Upper lobe of right lung (tissue), 1 donor: ENCODE results near the gene SPOPL. TPM values are rescaled to one million over a fixed set of nuclear protein-coding genes. Genes with fewer than 3 reads are reported as not detected.
"Not testable (repeated sequence)": the region's sequence is repeated elsewhere in the genome, so short reads cannot be mapped to it uniquely, and the experiment has no call there.

Experiments
- ATAC-seq: fragments of 200-7000 bp; cut with Tn5 transposase; one replicate; pipeline ENCODE4 v1.9.1; 2020; ENCODE audit warnings: mild to moderate bottlenecking, moderate library complexity
- DNase-seq: peaks from one replicate; pipeline ENCODE4 v3.0.0-alpha.2; 2020
- H3K27ac ChIP-seq: fragments of 200-600 bp; one replicate; pipeline ENCODE4 v1.8.0; 2022
- H3K27me3 ChIP-seq: fragments of 200-600 bp; one replicate; pipeline ENCODE4 v1.8.0; 2022; ENCODE audit warnings: mild to moderate bottlenecking
- H3K36me3 ChIP-seq: fragments of 200-600 bp; one replicate; pipeline ENCODE4 v1.8.0; 2022
- H3K4me1 ChIP-seq: fragments of 200-600 bp; one replicate; pipeline ENCODE4 v1.8.0; 2022
- H3K4me3 ChIP-seq: fragments of 200-600 bp; one replicate; pipeline ENCODE4 v1.8.0; 2022; ENCODE audit warnings: mild to moderate bottlenecking
- H3K9me3 ChIP-seq: fragments of 200-600 bp; one replicate; pipeline ENCODE4 v1.8.0; 2022
- intact Hi-C: fragments of 100-400 bp; cut with DNase I; formaldehyde crosslinking; loops from one replicate; pipeline ENCODE4 v1.11.0; 2022
- total RNA-seq: library from RNA; stranded (reverse); fragmentation: NEBNext Ultra II Directional; extraction: Animal tissue kit (Norgen Biotek cat#: 25700); gene quantifications from one replicate; pipeline ENCODE4 v1.2.1, GENCODE V29; 2021
- TF ChIP-seq, protein P1 (sequence below): fragments of 200-600 bp; IDR thresholded peaks from one replicate; pipeline ENCODE4 v1.8.0; 2022; ENCODE audit warnings: antibody characterized with exemption
- donor health status: DM: no; HTN: yes; CAD: no; lungs with severe emphysema.

SPOPL gene
- total RNA-seq, 1 donor from 2014 or later = 26.3 TPM

DNA sequence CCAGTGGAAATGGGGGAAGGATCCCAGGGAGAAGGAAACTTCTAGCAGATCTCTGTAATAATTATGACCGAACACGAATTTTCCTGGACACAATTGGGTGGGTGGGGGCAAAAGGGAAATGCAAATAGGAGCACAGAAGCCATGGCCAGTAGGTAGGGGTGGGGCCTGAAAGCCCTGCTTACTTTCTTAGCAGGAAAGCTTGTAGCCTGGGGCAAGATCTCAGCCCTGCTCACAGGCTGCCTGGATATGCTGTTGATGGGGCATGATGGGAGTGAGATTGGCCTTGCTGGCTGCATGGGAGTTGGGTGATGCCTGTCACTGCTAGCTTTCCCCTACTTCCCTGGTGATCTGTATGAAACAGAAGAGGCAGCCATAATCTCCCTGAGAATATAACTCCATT lies 45.9 kb upstream of the SPOPL start:
- Histone ChIP-seq H3K27ac (no peak overlapping the region), H3K4me3 (no peak overlapping the region), H3K36me3 (no peaks in the 10 kb centered on the region), H3K9me3 (no peaks in the 10 kb centered on the region), H3K27me3 (no peaks in the 10 kb centered on the region), H3K4me1 (no peaks in the 10 kb centered on the region)
- DNase-seq (no peak), ATAC-seq (no peak)
- intact Hi-C loops = no loop called here
- TF ChIP-seq, protein P1, sequence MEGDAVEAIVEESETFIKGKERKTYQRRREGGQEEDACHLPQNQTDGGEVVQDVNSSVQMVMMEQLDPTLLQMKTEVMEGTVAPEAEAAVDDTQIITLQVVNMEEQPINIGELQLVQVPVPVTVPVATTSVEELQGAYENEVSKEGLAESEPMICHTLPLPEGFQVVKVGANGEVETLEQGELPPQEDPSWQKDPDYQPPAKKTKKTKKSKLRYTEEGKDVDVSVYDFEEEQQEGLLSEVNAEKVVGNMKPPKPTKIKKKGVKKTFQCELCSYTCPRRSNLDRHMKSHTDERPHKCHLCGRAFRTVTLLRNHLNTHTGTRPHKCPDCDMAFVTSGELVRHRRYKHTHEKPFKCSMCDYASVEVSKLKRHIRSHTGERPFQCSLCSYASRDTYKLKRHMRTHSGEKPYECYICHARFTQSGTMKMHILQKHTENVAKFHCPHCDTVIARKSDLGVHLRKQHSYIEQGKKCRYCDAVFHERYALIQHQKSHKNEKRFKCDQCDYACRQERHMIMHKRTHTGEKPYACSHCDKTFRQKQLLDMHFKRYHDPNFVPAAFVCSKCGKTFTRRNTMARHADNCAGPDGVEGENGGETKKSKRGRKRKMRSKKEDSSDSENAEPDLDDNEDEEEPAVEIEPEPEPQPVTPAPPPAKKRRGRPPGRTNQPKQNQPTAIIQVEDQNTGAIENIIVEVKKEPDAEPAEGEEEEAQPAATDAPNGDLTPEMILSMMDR = no peak

DNA sequence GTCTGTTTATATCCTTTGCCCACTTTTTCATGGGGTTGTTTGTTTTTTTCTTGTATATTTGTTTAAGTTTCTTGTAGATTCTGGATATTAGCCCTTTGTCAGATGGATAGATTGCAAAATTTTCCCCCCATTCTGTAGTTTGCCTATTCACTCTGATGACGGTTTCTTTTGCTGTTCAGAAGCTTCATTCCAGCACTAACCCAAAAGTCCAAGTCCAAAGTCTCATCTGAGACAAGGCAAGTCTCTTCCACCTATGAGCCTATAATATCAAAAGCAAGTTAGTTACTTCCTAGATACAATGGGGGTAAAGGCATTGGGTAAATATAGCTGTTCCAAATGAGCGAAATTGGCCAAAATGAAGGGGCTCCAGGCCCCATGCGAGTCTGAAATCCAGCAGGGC lies 38.9 kb upstream of the SPOPL start:
- H3K36me3 ChIP-seq, DNase-seq, H3K27me3 ChIP-seq, H3K9me3 ChIP-seq, H3K27ac ChIP-seq, ATAC-seq, H3K4me3 ChIP-seq, H3K4me1 ChIP-seq, intact Hi-C loops: not testable (repeated sequence)

DNA sequence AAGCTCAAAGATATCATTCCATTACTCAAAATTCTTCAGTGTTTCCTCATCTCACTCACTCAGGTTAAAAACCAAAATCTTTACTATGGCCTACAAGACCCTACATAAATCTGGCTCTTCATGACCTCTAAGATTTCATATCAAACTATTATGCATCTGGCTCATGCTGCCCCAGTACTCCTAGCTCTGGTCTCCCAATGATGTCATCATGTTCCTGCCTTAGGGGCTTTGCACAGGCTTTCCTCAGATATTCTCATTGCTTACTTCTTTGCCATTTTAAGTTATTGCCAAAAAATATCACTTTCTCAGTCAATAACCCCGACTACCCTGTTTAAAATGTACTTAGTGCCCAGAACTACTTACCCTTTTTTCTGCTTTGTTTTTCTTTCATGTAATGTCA lies 33.0 kb upstream of the SPOPL start:
- no peaks in the 10 kb centered on the region for H3K4me1 ChIP-seq
- DNase-seq (no peak), ATAC-seq (no peak)
- intact Hi-C loops = no loop called here
- no peak overlapping the region for H3K4me3 ChIP-seq
- TF ChIP-seq, protein P1 = no peak
- H3K27me3 ChIP-seq = no peaks in the 10 kb centered on the region
- no peak overlapping the region for H3K27ac ChIP-seq
- peaks cover under 1% of the 10 kb centered on the region for H3K9me3 ChIP-seq
- no peaks in the 10 kb centered on the region for H3K36me3 ChIP-seq

DNA sequence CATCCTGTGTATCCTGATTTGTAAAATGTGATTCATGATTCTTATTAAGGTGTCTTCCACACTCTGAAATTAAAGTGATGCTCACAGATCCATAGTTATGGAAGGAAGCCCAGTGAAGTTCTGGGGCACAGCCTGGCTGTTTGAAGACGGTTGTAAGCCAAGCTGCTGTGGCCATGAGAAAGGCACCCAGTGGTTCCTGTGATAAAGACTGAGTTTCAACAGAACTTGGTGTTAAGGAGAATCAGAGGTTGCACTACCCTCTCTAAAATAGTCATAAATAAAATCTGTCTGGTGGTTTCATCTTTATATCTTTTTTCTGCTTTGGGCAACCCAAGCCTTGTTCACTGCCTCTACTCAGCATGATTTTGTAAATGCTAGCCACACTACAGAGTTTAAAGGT lies 32.2 kb upstream of the SPOPL start:
- no peaks in the 10 kb centered on the region for H3K9me3 ChIP-seq
- TF ChIP-seq, protein P1 = no peak
- H3K27ac ChIP-seq = no peak overlapping the region
- intact Hi-C loops = no loop called here
- no peaks in the 10 kb centered on the region for H3K27me3 ChIP-seq
- H3K36me3 ChIP-seq = no peaks in the 10 kb centered on the region
- no peaks in the 10 kb centered on the region for H3K4me1 ChIP-seq
- DNase-seq = no peak
- H3K4me3 ChIP-seq = no peak overlapping the region
- ATAC-seq = no peak

DNA sequence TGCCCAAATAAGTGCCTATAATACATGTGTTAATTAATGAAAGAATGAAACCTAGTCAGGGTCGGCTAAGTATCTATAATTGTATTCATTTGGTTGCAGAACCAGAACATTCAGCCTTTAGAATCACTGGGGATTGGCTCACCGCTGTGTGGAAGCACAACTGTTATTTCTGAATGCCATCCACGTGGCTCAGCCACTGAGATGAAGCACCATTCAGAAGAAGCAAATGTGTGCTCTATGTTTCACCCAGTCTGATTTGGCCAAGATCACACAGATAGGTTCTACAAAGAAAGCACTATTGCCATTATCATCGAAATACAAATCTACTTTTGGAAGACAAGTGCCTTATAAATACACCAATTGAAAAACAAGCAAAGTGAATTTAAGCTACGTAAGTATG lies 30.6 kb upstream of the SPOPL start:
- intact Hi-C loops = no loop called here
- TF ChIP-seq, protein P1 = no peak
- no peaks in the 10 kb centered on the region for H3K4me1 ChIP-seq
- no peak overlapping the region for H3K4me3 ChIP-seq
- no peaks in the 10 kb centered on the region for H3K9me3 ChIP-seq
- H3K36me3 ChIP-seq = no peaks in the 10 kb centered on the region
- ATAC-seq (no peak), DNase-seq (no peak)
- H3K27me3 ChIP-seq = no peaks in the 10 kb centered on the region
- H3K27ac ChIP-seq = no peak overlapping the region

DNA sequence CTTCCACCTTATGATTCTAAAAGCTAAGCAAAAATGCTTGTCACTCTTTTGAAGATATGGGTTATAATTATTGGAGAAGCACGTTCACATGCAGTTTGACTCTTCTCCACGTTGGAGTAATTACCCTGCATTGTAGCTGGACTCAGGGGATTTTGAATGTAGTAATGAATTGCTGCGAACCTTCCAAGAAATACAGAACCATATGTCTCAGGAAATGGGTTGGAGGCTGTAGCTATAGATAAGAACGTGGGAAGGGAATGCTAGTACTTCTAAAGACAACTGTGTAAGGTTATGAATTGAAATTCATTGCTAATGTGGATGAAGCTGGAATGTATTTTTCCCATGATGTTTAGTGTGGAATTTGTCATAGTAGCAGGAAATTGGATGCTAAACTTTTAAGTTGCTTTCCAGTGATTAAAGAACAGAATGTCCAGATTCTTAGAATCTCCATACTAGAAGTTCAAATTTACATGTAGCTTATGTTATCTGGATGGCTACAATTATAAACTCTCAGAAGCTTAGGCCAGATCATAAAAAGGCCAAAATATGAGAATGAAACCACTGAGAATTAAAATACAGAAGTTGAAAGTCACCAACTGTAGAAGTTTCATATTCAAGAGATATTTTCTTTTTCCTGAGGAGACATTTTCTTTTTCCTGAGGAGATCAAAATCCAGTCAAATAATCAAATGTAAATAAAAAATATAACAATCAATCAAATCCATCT lies 27.3 kb upstream of the SPOPL start:
- TF ChIP-seq, protein P1 = no peak
- ATAC-seq (no peak), DNase-seq (no peak)
- Histone ChIP-seq H3K4me3 (no peak overlapping the region), H3K4me1 (no peaks in the 10 kb centered on the region), H3K27me3 (no peaks in the 10 kb centered on the region), H3K36me3 (no peaks in the 10 kb centered on the region), H3K27ac (no peak overlapping the region), H3K9me3 (no peaks in the 10 kb centered on the region)
- intact Hi-C loops = no loop called here
